Panc1 (cell line): Measurements from ENCODE around the gene SFTPD. TPM values are rescaled to one million over a fixed set of nuclear protein-coding genes. Genes with fewer than 3 reads are reported as not detected.
"Not testable (repeated sequence)": the region's sequence is repeated elsewhere in the genome, so short reads cannot be mapped to it uniquely, and the experiment has no call there.

ENCODE experiments used
- ATAC-seq: fragments of 200-7000 bp; cut with Tn5 transposase; 2 replicates; pipeline ENCODE4 v1.9.1; 2020; ENCODE audit warnings: mild to moderate bottlenecking, moderate library complexity
- BruUV-seq: library from RNA; stranded (reverse); fragments of 400-500 nt; replicated peaks from 2 replicates; lab custom pipeline; 2021; lab: Mats Ljungman, UMichigan
- CTCF ChIA-PET: fragments of 300-600 bp; sonication (Branson Sonifier 250); formaldehyde crosslinking; loops from one replicate; lab custom pipeline; 2022; ENCODE audit warnings: antibody characterized with exemption; lab: Charles Lee
- POLR2A ChIA-PET: fragments of 300-600 bp; sonication (Branson Sonifier 250); formaldehyde crosslinking; loops from one replicate; lab custom pipeline; 2022; ENCODE audit warnings: antibody characterized with exemption; lab: Charles Lee
- DNase-seq: peaks from one replicate; pipeline ENCODE4 v3.0.0-alpha.2; 2010; ENCODE audit warnings: low read depth, low spot score
- H3K27ac ChIP-seq: 2 replicates; pipeline ENCODE4 v1.5.1; 2011; ENCODE audit warnings: mild to moderate bottlenecking, low read length, inconsistent platforms
- H3K27me3 ChIP-seq: fragments of 200-500 bp; sonication (Bioruptor generic); 2 replicates; pipeline ENCODE4 v1.6.0; 2014; ENCODE audit warnings: low read length, inconsistent platforms; ENCODE audit not compliant: control insufficient read depth, insufficient read depth
- H3K36me3 ChIP-seq: fragments of 200-500 bp; sonication (Bioruptor generic); 2 replicates; pipeline ENCODE4 v1.5.1; 2014; ENCODE audit warnings: inconsistent platforms, mild to moderate bottlenecking, low read length, moderate library complexity; ENCODE audit not compliant: control insufficient read depth, insufficient read depth
- H3K4me1 ChIP-seq: 2 replicates; pipeline ENCODE4 v1.5.1; 2011; ENCODE audit warnings: inconsistent platforms, mild to moderate bottlenecking, low read length, moderate library complexity; ENCODE audit not compliant: control insufficient read depth, insufficient read depth
- H3K4me3 ChIP-seq, 2 experiments: 2 replicates each; pipeline ENCODE4 v1.5.1; 2011 to 2012; ENCODE audit warnings: low read depth in 2 of 2, low read length in 2 of 2, mild to moderate bottlenecking in 2 of 2, inconsistent platforms in 1 of 2, moderate library complexity in 1 of 2
- H3K9me3 ChIP-seq: fragments of 200-500 bp; sonication (Bioruptor generic); 2 replicates; pipeline ENCODE4 v1.5.1; 2014; ENCODE audit warnings: low read depth, mild to moderate bottlenecking, inconsistent platforms, low read length, moderate library complexity; ENCODE audit not compliant: control insufficient read depth, insufficient read depth
- CTCF ChIP-seq: fragments of 450-650 bp; IDR thresholded peaks from 2 replicates; pipeline ENCODE4 v1.5.1; 2017; ENCODE audit warnings: mild to moderate bottlenecking
- POLR2AphosphoS5 ChIP-seq: IDR thresholded peaks from 2 replicates; pipeline ENCODE4 v1.6.1; 2012; ENCODE audit warnings: mild to moderate bottlenecking, low read depth, low read length, moderate library complexity
- REST ChIP-seq, 2 experiments: IDR thresholded peaks; 2 replicates each; pipeline ENCODE4 v1.6.1; 2011 to 2012; ENCODE audit warnings: low read depth in 2 of 2, control low read depth in 1 of 2, low read length in 1 of 2, mild to moderate bottlenecking in 1 of 2, moderate library complexity in 1 of 2; ENCODE audit not compliant: insufficient read depth in 1 of 2
- SIN3A ChIP-seq: IDR thresholded peaks from 2 replicates; pipeline ENCODE4 v1.6.1; 2012; ENCODE audit warnings: low read depth, mild to moderate bottlenecking, low read length, moderate library complexity, borderline replicate concordance; ENCODE audit not compliant: insufficient read depth
- TCF7L2 ChIP-seq: IDR thresholded peaks from 2 replicates; pipeline ENCODE4 v1.6.1; 2011; ENCODE audit warnings: mild to moderate bottlenecking, low read depth, low read length, inconsistent platforms
- in situ Hi-C: cut with HindIII; loops from 2 replicates; pipeline ENCODE4 v1.10.0; 2016; ENCODE audit warnings: low sequenced_read_pairs, low pct_unique_long_range_greater_than_20kb
- intact Hi-C: fragments of 100-400 bp; cut with micrococcal nuclease; formaldehyde crosslinking; loops from one replicate; pipeline ENCODE4 v1.10.0; 2022; ENCODE audit not compliant: unreplicated experiment
- total RNA-seq: library from RNA; stranded (reverse); gene quantifications from one replicate; pipeline ENCODE4 v1.2.1, GENCODE V29; 2021; ENCODE audit not compliant: unreplicated experiment

The SFTPD gene
- total RNA-seq, 1 experiment from 2014 or later, result 0.36 TPM

- H3K9me3 ChIP-seq, H3K4me3 ChIP-seq, CTCF ChIA-PET, intact Hi-C loops, BruUV-seq, H3K27ac ChIP-seq, DNase-seq, ATAC-seq, POLR2A ChIA-PET, in situ Hi-C loops, H3K36me3 ChIP-seq, H3K4me1 ChIP-seq, H3K27me3 ChIP-seq: not testable (repeated sequence)
These were observed 56.0 kb downstream of the SFTPD start for GRCh38 chr10:79892896-79893295.

GRCh38 chr10:79890469-79890868, 58.4 kb downstream of the SFTPD start:
- H3K27me3 ChIP-seq, result peaks cover 2% of the 10 kb centered on the region
- no TSS peak for BruUV-seq
- ATAC-seq, result no peak

GRCh38 chr10:79888984-79889383, 59.9 kb downstream of the SFTPD start:
- intact Hi-C loops, POLR2A ChIA-PET, H3K4me3 ChIP-seq, ATAC-seq, H3K27me3 ChIP-seq, DNase-seq, CTCF ChIA-PET, H3K27ac ChIP-seq, H3K4me1 ChIP-seq, H3K9me3 ChIP-seq, H3K36me3 ChIP-seq, BruUV-seq, in situ Hi-C loops: not testable (repeated sequence)

More at GRCh38 chr10:79890469-79890868, 58.4 kb downstream of the SFTPD start:
- Histone ChIP-seq H3K9me3 (no peaks in the 10 kb centered on the region), H3K4me3 (no peak overlapping the region), H3K27ac (no peak overlapping the region), H3K4me1 (no peaks in the 10 kb centered on the region), H3K36me3 (no peaks in the 10 kb centered on the region)
- ChIA-PET POLR2A (no interaction called here), CTCF (no interaction called here)
- no peak for TF ChIP-seq SIN3A
- TF ChIP-seq CTCF, result no peak
- TF ChIP-seq POLR2AphosphoS5, result no peak
- TF ChIP-seq TCF7L2, result no peak
- TF ChIP-seq REST (IDR thresholded peaks at IDR 0.05; ENCODE audit: insufficient read depth in 1 of 2, low read depth in 2 of 2, low read length in 1 of 2), result no peak
- in situ Hi-C loops, result no loop called here
- no peak for DNase-seq
- intact Hi-C loops, result no loop called here

Other genes with a start within 250 kb of the SFTPD start
- gene NUTM2B, start 245.9 kb downstream of the SFTPD start, total RNA-seq, result 0.31 TPM
- gene NUTM2E, start 122.4 kb downstream of the SFTPD start, total RNA-seq, result 0.08 TPM
- gene TMEM254, start 129.6 kb upstream of the SFTPD start, total RNA-seq, result 28.8 TPM
- not detected for gene PLAC9, start 183.6 kb upstream of the SFTPD start, total RNA-seq